ENCODE measurements around the gene ZNF790. TPM values are rescaled to one million over a fixed set of nuclear protein-coding genes. Genes with fewer than 3 reads are reported as not detected.
A peak's percentile ranks its signal among the peaks of the same experiment; 100 is the strongest.

Gene ZNF790
- 4.3 and 6.4 TPM in 2 replicates for total RNA-seq (2012; rRNA removed)
- 0.97 and 1.5 TPM in 2 replicates for polyA plus RNA-seq (2012; rRNA removed)
- 0.34 and 0.62 TPM in 2 replicates for polyA plus RNA-seq (2012; cell fraction: cytosol; rRNA removed)
- polyA plus RNA-seq (2012; cell fraction: nucleus; rRNA removed; ENCODE audit: low replicate concordance): 0.36 and 0.80 TPM in 2 replicates
- percentile 64 among the genes with signal in this experiment for Bru-seq, nascent RNA
- BruChase-seq, experiment 1, labeled RNA remaining after a 6-hour chase: percentile 79 among the genes with signal in this experiment
- percentile 71 among the genes with signal in this experiment for BruChase-seq, experiment 2, labeled RNA remaining after a 2-hour chase
- long read RNA-seq, partial matches to known transcripts: 0 of 7 reads
- long read RNA-seq, other reads (novel, unspliced or antisense): 1 of 7 reads

GRCh38 chr19:36837906-36838783, at the start of gene ZNF790:
Gene ZNF790, minus strand, starts transcription at chr19:36838387. Its CDS starts 12,768 bp downstream, at chr19:36825619.
- Histone ChIP-seq H3K4me1 (ENCODE audit: control insufficient read depth, insufficient read depth, low read length) (0 out of 2 replicates have a peak, but pooled peaks cover 1% of the 10 kb centered on the region), H2AK5ac (ENCODE audit: low read depth, low read length) (peak within 1 kb of the TSS; percentile 63; the same call in 1 of the 2 replicates), H2BK5ac (ENCODE audit: low read depth, low read length, poor library complexity, severe bottlenecking) (peak within 1 kb of the TSS; percentile 97), H3K27ac (ENCODE audit: insufficient read depth, low read length) (peak within 1 kb of the TSS; percentile 95), H3K9ac (ENCODE audit: low read depth, low read length) (peak within 1 kb of the TSS; percentile 87), H3K9me1 (ENCODE audit: insufficient read depth, low read length) (no peaks in the 10 kb centered on the region), H3K27me3 (ENCODE audit: control insufficient read depth, insufficient read depth, low read length) (no peaks in the 10 kb centered on the region), H2AK9ac (replicated peaks; ENCODE audit: low read depth, low read length, poor library complexity) (peak within 1 kb of the TSS; percentile 94), H2BK20ac (ENCODE audit: low read depth, low read length) (peak within 1 kb of the TSS; percentile 41; the same call in 1 of the 2 replicates), H3K18ac (ENCODE audit: low read depth, low read length) (peak within 1 kb of the TSS; percentile 92), H4K91ac (ENCODE audit: insufficient read depth, low read depth, low read length) (peak within 1 kb of the TSS; percentile 96), H2AFZ (replicated peaks; ENCODE audit: low read length, poor library complexity) (peak within 1 kb of the TSS; percentile 99), H3K23ac (ENCODE audit: low read depth, low read length) (peak within 1 kb of the TSS; percentile 91), H3K56ac (ENCODE audit: extremely low read depth, insufficient read depth, low read length) (peak within 1 kb of the TSS; percentile 86), H4K20me1 (ENCODE audit: insufficient read depth, low read length) (no peaks in the 10 kb centered on the region), H2BK15ac (ENCODE audit: low read depth, low read length) (peak within 1 kb of the TSS; percentile 1; the same call in 1 of the 3 replicates), H3K36me3 (ENCODE audit: control insufficient read depth, insufficient read depth, low read length) (peaks cover 2% of the 10 kb centered on the region), H3K14ac (replicated peaks; ENCODE audit: low read depth, low read length) (peak within 1 kb of the TSS; percentile 99), H3K79me1 (ENCODE audit: low read depth in 1 of 2, low read length in 2 of 2) (peaks cover 14 to 23% of the 10 kb centered on the region in 2 experiments), H3K4me2 (ENCODE audit: low read depth, low read length) (peak within 1 kb of the TSS; percentile 87), H4K8ac (ENCODE audit: low read depth in 2 of 2, low read length in 2 of 2) (peak within 1 kb of the TSS; percentile 79 to 97), H4K5ac (ENCODE audit: low read depth, low read length) (peak within 1 kb of the TSS; percentile 94), H2BK120ac (ENCODE audit: low read depth, low read length) (peak within 1 kb of the TSS; percentile 78), H3K9me3 (ENCODE audit: control insufficient read depth, insufficient read depth, low read length) (peaks cover 17% of the 10 kb centered on the region), H3K4ac (ENCODE audit: low read depth, low read length) (peak within 1 kb of the TSS; percentile 97), H3K4me3 (ENCODE audit: insufficient read depth, low read depth, low read length) (peak within 1 kb of the TSS; percentile 70)
- WGBS, 2 experiments (ENCODE audit: extremely low coverage in 2 of 2, insufficient read length in 1 of 2): 3% methylated on average over 29 of the region's 56 CpGs; no CpG with 5 or more reads in 1 of the 2 experiments
- intact Hi-C loops (cut with micrococcal nuclease) (loop anchor here (1.0 kb wide), 1 partner anchor 12 kb away; the partner anchor contains the start of gene ZNF345), dilution Hi-C loops (cut with HindIII; ENCODE audit: low sequenced_read_pairs, unreplicated experiment) (no loop called here), in situ Hi-C loops (cut with MboI; ENCODE audit: low sequenced_read_pairs) (no loop called here)
- peak; percentile 95 for ATAC-seq (ENCODE audit: low read depth)
- BruUV-seq (replicated peaks): no TSS peak
- ChIA-PET CTCF (interaction anchor here (0.5 kb wide), 1 partner anchor 21 kb away, joined by 3 read pairs; no protein-coding TSS in a partner anchor), POLR2A (ENCODE audit: unreplicated experiment) (interaction anchor here (1.0 to 1.3 kb wide), 2 partner anchors 12 kb away, joined by 5 read pairs; partner anchors contain the start of gene ZNF345)
- TF ChIP-seq MAZ (IDR thresholded peaks at IDR 0.05; ENCODE audit: borderline replicate concordance, low read depth, low read length): peak; percentile 49; the same call in 1 of the 2 replicates
- TF ChIP-seq BHLHE40 (IDR thresholded peaks at IDR 0.05; ENCODE audit: low read depth, low read length): peak; percentile 25; the same call in 1 of the 2 replicates
- no peak for TF ChIP-seq FOS (IDR thresholded peaks at IDR 0.05; ENCODE audit: low read depth, low read length)
- no peak for TF ChIP-seq NFE2L2 (IDR thresholded peaks at IDR 0.05; ENCODE audit: low read depth, low read length)
- 0 out of 2 replicates have a peak, but pooled peaks have one; percentile 44 for TF ChIP-seq MXI1 (IDR thresholded peaks at IDR 0.05; ENCODE audit: borderline replicate concordance, low read depth, low read length)
- TF ChIP-seq CTCF (conservative IDR thresholded peaks at IDR 0.05; ENCODE audit: low read depth, low read length): no peak
- no peak for TF ChIP-seq SMC3 (IDR thresholded peaks at IDR 0.05; ENCODE audit: low read depth, low read length)
- TF ChIP-seq CEBPB (IDR thresholded peaks at IDR 0.05; ENCODE audit: low read depth, low read length): no peak
- TF ChIP-seq MAFK (IDR thresholded peaks at IDR 0.05; ENCODE audit: low read depth, low read length): no peak
- no peak for TF ChIP-seq CHD1 (IDR thresholded peaks at IDR 0.05; ENCODE audit: low read depth, low read length)
- no peak for TF ChIP-seq RFX5 (IDR thresholded peaks at IDR 0.05; ENCODE audit: low read depth, low read length)
- peak; percentile 48; the same call in 1 of the 2 replicates for TF ChIP-seq POLR2A (IDR thresholded peaks at IDR 0.05; ENCODE audit: low read depth, low read length)
- peak; percentile 89 for DNase-seq
